ENCODE data around the gene CRB3. TPM values are rescaled to one million over a fixed set of nuclear protein-coding genes. Genes with fewer than 3 reads are reported as not detected.

The CRB3 gene
- total and polyA plus RNA-seq, 8 donors, result 7.6 to 203 (median 49.0) TPM

- H3K9me3 ChIP-seq, result no peaks in the 10 kb centered on the region
- H3K36me3 ChIP-seq, result peaks cover 4 to 41% (median 24%) of the 10 kb centered on the region in 4 donors
- TF ChIP-seq POLR2AphosphoS5 (IDR thresholded peaks at IDR 0.05) (no peak), CTCF (IDR thresholded peaks at IDR 0.05) (no peak), EP300 (IDR thresholded peaks at IDR 0.05) (no peak), POLR2A (IDR thresholded peaks at IDR 0.05) (no peak)
- H3K27me3 ChIP-seq, result peaks cover 0 to 34% (median 13%) of the 10 kb centered on the region in 3 donors
- peak overlapping the region; percentile 39 to 71 (median 50) for H3K4me3 ChIP-seq
- H3K27ac ChIP-seq, result peak overlapping the region; percentile 79 to 94 (median 90)
- 20 to 40% (median 29%) methylated on average over 9 of the region's 9 CpGs for WGBS, 5 donors
- H3K4me1 ChIP-seq, result peaks cover 4 to 38% (median 17%) of the 10 kb centered on the region in 4 donors
- intact Hi-C loops (cut with DNase I; ENCODE audit: low total_unique reads), result no loop called here
- peak; percentile 28 to 46 for DNase-seq
These were observed 935 bp downstream of the CRB3 start for GRCh38 chr19:6465006-6465405.

GRCh38 chr19:6465663-6466062 lies 1.6 kb downstream of the CRB3 start:
- intact Hi-C loops (cut with DNase I; ENCODE audit: low total_unique reads), result no loop called here
- H3K4me3 ChIP-seq, result peak overlapping the region in 2 of 4 donors; percentile 39 to 71

GRCh38 chr19:6466526-6467248 lies 2.6 kb downstream of the CRB3 start:
- no peaks in the 10 kb centered on the region for H3K9me3 ChIP-seq
- peaks cover 4 to 32% (median 12%) of the 10 kb centered on the region in 4 donors for H3K4me1 ChIP-seq
- H3K36me3 ChIP-seq, result peaks cover 4 to 49% (median 24%) of the 10 kb centered on the region in 4 donors
- intact Hi-C loops (cut with DNase I; ENCODE audit: low total_unique reads), result no loop called here
- no peak for DNase-seq
- WGBS, 5 donors, result 88 to 92% (median 92%) methylated on average over 7 to 21 of the region's 21 CpGs
- TF ChIP-seq CTCF (IDR thresholded peaks at IDR 0.05) (no peak), POLR2A (IDR thresholded peaks at IDR 0.05) (no peak), POLR2AphosphoS5 (IDR thresholded peaks at IDR 0.05) (no peak), EP300 (IDR thresholded peaks at IDR 0.05) (no peak)
- H3K27me3 ChIP-seq, result peaks cover 0 to 34% (median 13%) of the 10 kb centered on the region in 3 donors
- H3K27ac ChIP-seq, result no peak overlapping the region
- no peak overlapping the region for H3K4me3 ChIP-seq

More at GRCh38 chr19:6465663-6466062, 1.6 kb downstream of the CRB3 start:
- WGBS, 5 donors, result 90 to 96% (median 94%) methylated on average over 8 of the region's 8 CpGs
- H3K4me1 ChIP-seq, result peaks cover 4 to 35% (median 16%) of the 10 kb centered on the region in 4 donors
- H3K36me3 ChIP-seq, result peaks cover 4 to 43% (median 24%) of the 10 kb centered on the region in 4 donors
- H3K27me3 ChIP-seq, result peaks cover 0 to 34% (median 13%) of the 10 kb centered on the region in 3 donors
- H3K9me3 ChIP-seq, result no peaks in the 10 kb centered on the region
- TF ChIP-seq EP300 (IDR thresholded peaks at IDR 0.05) (no peak), POLR2AphosphoS5 (IDR thresholded peaks at IDR 0.05) (no peak)
- DNase-seq, result no peak
- H3K27ac ChIP-seq, result peak overlapping the region in 2 of 5 donors; percentile 79 to 90

GRCh38 chr19:6467384-6467783 lies 3.3 kb downstream of the CRB3 start:
- peaks cover 4 to 49% (median 24%) of the 10 kb centered on the region in 4 donors for H3K36me3 ChIP-seq
- TF ChIP-seq CTCF (IDR thresholded peaks at IDR 0.05), result no peak
- TF ChIP-seq POLR2A (IDR thresholded peaks at IDR 0.05), result no peak
- no peak for TF ChIP-seq EP300 (IDR thresholded peaks at IDR 0.05)
- TF ChIP-seq POLR2AphosphoS5 (IDR thresholded peaks at IDR 0.05), result no peak
- intact Hi-C loops (cut with DNase I; ENCODE audit: low total_unique reads), result no loop called here
- no peaks in the 10 kb centered on the region for H3K9me3 ChIP-seq
- no peak overlapping the region for H3K4me3 ChIP-seq
- H3K27me3 ChIP-seq, result peaks cover 0 to 34% (median 13%) of the 10 kb centered on the region in 3 donors
- WGBS, 5 donors, result 82 to 93% (median 86%) methylated on average over 8 of the region's 8 CpGs
- H3K27ac ChIP-seq, result no peak overlapping the region
- H3K4me1 ChIP-seq, result peaks cover 4 to 32% (median 12%) of the 10 kb centered on the region in 4 donors
- DNase-seq, result no peak

All from stomach (tissue), 9 donors.